ENCODE measurements around the gene PTPN1. TPM values are rescaled to one million over a fixed set of nuclear protein-coding genes. Genes with fewer than 3 reads are reported as not detected.

The PTPN1 gene
- total RNA-seq, 1 donor from 2014 or later: 47.5 TPM

DNA sequence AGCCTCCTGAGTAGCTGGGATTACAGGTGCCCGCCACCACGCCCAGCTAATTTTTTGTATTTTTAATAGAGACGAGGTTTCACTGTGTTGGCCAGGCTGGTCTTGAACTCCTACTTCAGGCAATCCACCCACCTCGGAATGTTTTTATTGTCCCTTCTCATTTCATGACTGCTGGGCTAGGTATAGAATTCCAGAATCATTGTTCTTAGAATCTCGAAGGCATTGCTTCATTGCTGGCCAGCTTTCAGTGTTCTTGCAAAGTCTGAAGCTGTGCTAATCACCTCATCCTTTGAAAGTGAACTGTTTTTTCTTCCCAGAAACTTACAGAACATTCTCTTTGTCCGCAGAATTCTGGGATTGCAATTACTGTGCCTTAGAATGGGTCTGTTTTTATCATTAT is 49.0 kb downstream of the PTPN1 start:
- H3K27ac Mint-ChIP-seq (ENCODE audit: unreplicated experiment): no peak overlapping the region
- no peak overlapping the region for H3K4me3 Mint-ChIP-seq (ENCODE audit: unreplicated experiment)
- TF ChIP-seq, protein P1, sequence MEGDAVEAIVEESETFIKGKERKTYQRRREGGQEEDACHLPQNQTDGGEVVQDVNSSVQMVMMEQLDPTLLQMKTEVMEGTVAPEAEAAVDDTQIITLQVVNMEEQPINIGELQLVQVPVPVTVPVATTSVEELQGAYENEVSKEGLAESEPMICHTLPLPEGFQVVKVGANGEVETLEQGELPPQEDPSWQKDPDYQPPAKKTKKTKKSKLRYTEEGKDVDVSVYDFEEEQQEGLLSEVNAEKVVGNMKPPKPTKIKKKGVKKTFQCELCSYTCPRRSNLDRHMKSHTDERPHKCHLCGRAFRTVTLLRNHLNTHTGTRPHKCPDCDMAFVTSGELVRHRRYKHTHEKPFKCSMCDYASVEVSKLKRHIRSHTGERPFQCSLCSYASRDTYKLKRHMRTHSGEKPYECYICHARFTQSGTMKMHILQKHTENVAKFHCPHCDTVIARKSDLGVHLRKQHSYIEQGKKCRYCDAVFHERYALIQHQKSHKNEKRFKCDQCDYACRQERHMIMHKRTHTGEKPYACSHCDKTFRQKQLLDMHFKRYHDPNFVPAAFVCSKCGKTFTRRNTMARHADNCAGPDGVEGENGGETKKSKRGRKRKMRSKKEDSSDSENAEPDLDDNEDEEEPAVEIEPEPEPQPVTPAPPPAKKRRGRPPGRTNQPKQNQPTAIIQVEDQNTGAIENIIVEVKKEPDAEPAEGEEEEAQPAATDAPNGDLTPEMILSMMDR (IDR thresholded peaks at IDR 0.05; ENCODE audit: partially characterized antibody, unreplicated experiment): no peak
- no peaks in the 10 kb centered on the region for H3K36me3 Mint-ChIP-seq (ENCODE audit: unreplicated experiment)
- H3K4me1 Mint-ChIP-seq (ENCODE audit: low read depth, unreplicated experiment): no peaks in the 10 kb centered on the region
- no peak for DNase-seq
- H3K27me3 Mint-ChIP-seq (ENCODE audit: unreplicated experiment): no peaks in the 10 kb centered on the region
- no peaks in the 10 kb centered on the region for H3K9me3 Mint-ChIP-seq (ENCODE audit: unreplicated experiment)

DNA sequence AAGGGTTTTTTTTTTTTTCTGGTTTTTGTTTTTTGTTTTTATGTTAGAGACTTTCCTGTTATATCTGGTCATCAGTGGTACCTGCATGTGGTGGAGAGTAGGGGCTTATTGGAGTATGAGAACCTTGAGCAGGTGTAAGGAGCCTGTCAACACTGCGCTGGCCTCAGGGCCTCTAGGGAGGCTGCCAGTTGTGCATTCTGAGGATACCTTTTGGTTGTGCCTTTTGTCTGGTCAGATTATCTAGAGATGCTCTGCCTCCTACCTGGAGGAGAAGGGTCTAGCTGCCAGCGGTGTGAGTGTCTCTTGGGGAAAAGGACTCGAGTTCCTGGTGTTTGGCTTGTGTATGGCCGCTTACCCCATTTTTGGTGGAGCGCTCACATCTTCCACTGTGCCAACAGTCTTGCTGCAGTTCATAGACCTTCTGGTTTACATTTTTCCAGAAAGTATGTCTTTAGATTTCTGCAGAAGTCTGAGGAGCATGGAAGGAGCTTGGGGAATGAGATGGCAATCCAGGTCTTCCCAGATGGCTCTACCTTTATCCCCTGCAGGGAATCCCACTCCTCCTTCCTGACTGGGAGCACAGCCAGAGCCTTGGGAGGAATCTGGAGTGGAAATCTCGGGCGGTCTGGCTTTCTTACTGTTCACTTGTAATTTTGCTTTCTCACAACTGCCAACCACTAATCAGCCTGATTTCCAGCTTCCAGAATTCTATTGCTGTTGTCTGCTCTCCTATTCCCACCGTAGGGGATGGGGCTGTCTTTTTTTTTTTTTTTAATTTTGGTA is 49.9 kb downstream of the PTPN1 start:
- no peak overlapping the region for H3K27ac Mint-ChIP-seq (ENCODE audit: unreplicated experiment)
- H3K36me3 Mint-ChIP-seq (ENCODE audit: unreplicated experiment): no peaks in the 10 kb centered on the region
- H3K4me1 Mint-ChIP-seq (ENCODE audit: low read depth, unreplicated experiment): no peaks in the 10 kb centered on the region
- no peak for DNase-seq
- no peaks in the 10 kb centered on the region for H3K9me3 Mint-ChIP-seq (ENCODE audit: unreplicated experiment)
- no peak overlapping the region for H3K4me3 Mint-ChIP-seq (ENCODE audit: unreplicated experiment)
- TF ChIP-seq, protein P1 (IDR thresholded peaks at IDR 0.05; ENCODE audit: partially characterized antibody, unreplicated experiment): no peak
- no peaks in the 10 kb centered on the region for H3K27me3 Mint-ChIP-seq (ENCODE audit: unreplicated experiment)

DNA sequence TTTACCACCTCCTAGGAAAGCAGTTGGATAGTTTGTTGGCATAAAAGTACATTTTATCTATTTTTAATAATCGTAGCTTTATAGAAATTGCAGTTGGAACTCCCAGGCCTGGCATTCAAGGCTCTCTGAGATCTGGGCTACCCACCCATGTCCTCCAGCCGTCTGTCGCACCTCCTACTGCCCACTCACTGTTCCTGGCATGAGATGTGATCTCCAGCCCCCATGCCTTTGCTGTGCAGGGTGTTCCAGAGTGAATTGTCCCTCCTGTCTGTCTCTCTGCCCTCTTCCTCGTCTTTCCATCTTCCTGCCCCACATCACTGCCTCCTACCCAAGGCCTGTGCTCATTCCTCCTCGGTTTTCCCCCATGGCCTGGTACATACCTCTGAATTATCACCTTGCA is 50.7 kb downstream of the PTPN1 start:
- no peak overlapping the region for H3K27ac Mint-ChIP-seq (ENCODE audit: unreplicated experiment)
- TF ChIP-seq, protein P1 (IDR thresholded peaks at IDR 0.05; ENCODE audit: partially characterized antibody, unreplicated experiment): no peak
- no peak for DNase-seq

DNA sequence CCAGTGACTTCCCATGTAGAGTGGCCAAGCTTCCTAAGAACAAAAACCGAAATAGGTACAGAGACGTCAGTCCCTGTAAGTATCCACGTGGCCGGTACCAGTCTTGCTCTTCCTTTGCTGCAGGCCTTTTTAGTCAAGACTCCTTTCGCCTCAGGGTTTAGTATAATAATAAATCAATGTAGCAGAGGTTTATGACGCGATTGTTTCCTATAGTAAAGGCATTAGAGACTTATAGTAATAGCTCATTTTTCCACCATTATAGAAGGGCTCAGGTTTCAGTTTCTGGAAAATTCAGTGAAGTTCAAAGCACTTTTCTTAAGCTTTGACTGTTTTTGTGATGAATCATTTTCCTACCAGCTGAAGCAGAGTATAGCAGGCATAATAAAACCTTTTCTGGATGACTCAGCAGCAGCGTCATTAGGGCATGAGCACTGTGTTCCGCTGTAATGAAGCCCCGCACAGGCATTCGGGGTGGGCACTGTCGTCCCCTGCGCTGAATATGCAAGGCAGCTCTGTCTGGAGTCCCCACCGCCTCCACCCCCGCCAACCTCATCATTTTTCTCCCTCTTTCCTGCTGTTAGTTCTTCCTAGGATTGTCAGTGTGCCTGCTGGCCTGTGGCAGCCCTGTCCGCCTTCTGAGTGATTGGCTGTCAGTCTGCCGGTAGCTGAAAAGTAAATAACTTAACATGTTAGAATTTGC is 51.3 kb downstream of the PTPN1 start:
- Mint-ChIP-seq H3K9me3 (ENCODE audit: unreplicated experiment) (no peaks in the 10 kb centered on the region), H3K4me1 (ENCODE audit: low read depth, unreplicated experiment) (no peaks in the 10 kb centered on the region), H3K27me3 (ENCODE audit: unreplicated experiment) (no peaks in the 10 kb centered on the region), H3K27ac (ENCODE audit: unreplicated experiment) (no peak overlapping the region), H3K36me3 (ENCODE audit: unreplicated experiment) (no peaks in the 10 kb centered on the region), H3K4me3 (ENCODE audit: unreplicated experiment) (no peak overlapping the region)
- TF ChIP-seq, protein P1 (IDR thresholded peaks at IDR 0.05; ENCODE audit: partially characterized antibody, unreplicated experiment): no peak
- DNase-seq: no peak

More for the DNA sequence above, 50.7 kb downstream of the PTPN1 start:
- no peaks in the 10 kb centered on the region for H3K27me3 Mint-ChIP-seq (ENCODE audit: unreplicated experiment)
- H3K4me1 Mint-ChIP-seq (ENCODE audit: low read depth, unreplicated experiment): no peaks in the 10 kb centered on the region
- no peak overlapping the region for H3K4me3 Mint-ChIP-seq (ENCODE audit: unreplicated experiment)
- no peaks in the 10 kb centered on the region for H3K36me3 Mint-ChIP-seq (ENCODE audit: unreplicated experiment)
- no peaks in the 10 kb centered on the region for H3K9me3 Mint-ChIP-seq (ENCODE audit: unreplicated experiment)

DNA sequence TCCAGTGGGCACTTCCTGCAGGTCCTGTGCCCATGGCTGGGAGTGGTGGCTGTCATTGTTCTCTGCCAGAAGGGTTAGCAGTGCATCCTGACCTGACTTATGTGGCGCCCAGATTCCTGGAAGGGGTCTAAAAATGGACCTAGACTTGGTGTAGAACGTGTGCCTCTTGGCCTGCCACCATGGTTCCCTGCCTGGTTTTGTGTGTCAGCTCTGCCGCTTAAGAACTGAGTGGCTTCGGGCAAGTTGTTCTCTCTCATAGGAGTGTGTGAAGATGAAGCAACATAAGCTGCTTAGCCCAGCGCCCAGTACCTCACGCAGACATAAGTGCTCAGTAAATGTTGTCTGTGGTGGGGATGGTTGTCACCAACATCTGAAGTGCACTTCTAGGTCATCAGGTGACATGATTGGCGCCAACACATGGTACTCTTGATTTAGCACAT is 52.1 kb downstream of the PTPN1 start:
- TF ChIP-seq, protein P1 (IDR thresholded peaks at IDR 0.05; ENCODE audit: partially characterized antibody, unreplicated experiment): no peak
- Mint-ChIP-seq H3K4me3 (ENCODE audit: unreplicated experiment) (no peak overlapping the region), H3K27ac (ENCODE audit: unreplicated experiment) (no peak overlapping the region), H3K27me3 (ENCODE audit: unreplicated experiment) (no peaks in the 10 kb centered on the region), H3K9me3 (ENCODE audit: unreplicated experiment) (no peaks in the 10 kb centered on the region), H3K36me3 (ENCODE audit: unreplicated experiment) (no peaks in the 10 kb centered on the region), H3K4me1 (ENCODE audit: low read depth, unreplicated experiment) (peaks cover 2% of the 10 kb centered on the region)
- no peak for DNase-seq
